HepG2 (cell line): ENCODE results near the gene TXNL4B. TPM values are rescaled to one million over a fixed set of nuclear protein-coding genes. Genes with fewer than 3 reads are reported as not detected.

ENCODE experiments used
- AGO2 ChIP-seq: fragments of 200-400 bp; formaldehyde crosslinking; optimal IDR thresholded peaks from 2 replicates; pipeline ENCODE3; 2017; ENCODE audit warnings: mild to moderate bottlenecking, low read depth, low read length, moderate library complexity
- AKAP8 ChIP-seq: sonication (generic); formaldehyde crosslinking; IDR thresholded peaks from 2 replicates; pipeline ENCODE4 v1.5.1; 2020; ENCODE audit warnings: mild to moderate bottlenecking, missing genetic modification reagents
- ATF2 ChIP-seq: sonication (generic); formaldehyde crosslinking; IDR thresholded peaks from 2 replicates; pipeline ENCODE4 v1.4.0; 2020; ENCODE audit warnings: missing genetic modification reagents
- ATRX ChIP-seq: sonication (generic); formaldehyde crosslinking; IDR thresholded peaks from 2 replicates; pipeline ENCODE4 v1.4.0; 2020; ENCODE audit warnings: missing genetic modification reagents, borderline replicate concordance
- DMTF1 ChIP-seq: sonication (generic); formaldehyde crosslinking; IDR thresholded peaks from 2 replicates; pipeline ENCODE4 v1.4.0; 2020; ENCODE audit warnings: mild to moderate bottlenecking, missing genetic modification reagents
- GPBP1L1 ChIP-seq: sonication (generic); formaldehyde crosslinking; IDR thresholded peaks from 2 replicates; pipeline ENCODE4 v1.5.0; 2020; ENCODE audit warnings: mild to moderate bottlenecking, missing genetic modification reagents
- HDAC2 ChIP-seq: sonication (generic); formaldehyde crosslinking; IDR thresholded peaks from 2 replicates; pipeline ENCODE4 v1.4.0; 2020; ENCODE audit warnings: missing genetic modification reagents
- HMGA1 ChIP-seq: sonication (generic); formaldehyde crosslinking; conservative IDR thresholded peaks from 2 replicates; pipeline ENCODE4 v1.4.0; 2020; ENCODE audit warnings: missing genetic modification reagents
- IRF2 ChIP-seq: IDR thresholded peaks from 2 replicates; pipeline ENCODE4 v1.6.1; 2018; ENCODE audit warnings: missing genetic modification reagents, missing compliant biosample characterization
- JDP2 ChIP-seq: sonication (generic); formaldehyde crosslinking; IDR thresholded peaks from 2 replicates; pipeline ENCODE4 v1.8.1; 2022; ENCODE audit warnings: missing genetic modification reagents, borderline replicate concordance
- KAT7 ChIP-seq: IDR thresholded peaks from 2 replicates; pipeline ENCODE4 v1.6.1; 2018; ENCODE audit warnings: borderline replicate concordance, missing compliant biosample characterization
- KLF15 ChIP-seq: sonication (generic); formaldehyde crosslinking; IDR thresholded peaks from 2 replicates; pipeline ENCODE4 v1.8.1; 2023; ENCODE audit warnings: borderline replicate concordance, mild to moderate bottlenecking, inconsistent platforms, missing genetic modification reagents, mixed read lengths
- MAFF ChIP-seq: IDR thresholded peaks from 2 replicates; pipeline ENCODE4 v1.6.1; 2011; ENCODE audit warnings: low read depth, low read length, improper control_type of control experiment
- NKX3-1 ChIP-seq: sonication (generic); formaldehyde crosslinking; IDR thresholded peaks from 2 replicates; pipeline ENCODE4 v1.5.0; 2020; ENCODE audit warnings: missing genetic modification reagents
- PHF21A ChIP-seq: sonication (generic); formaldehyde crosslinking; IDR thresholded peaks from 2 replicates; pipeline ENCODE4 v1.5.0; 2020; ENCODE audit warnings: mild to moderate bottlenecking, missing genetic modification reagents
- RARG ChIP-seq: sonication (generic); formaldehyde crosslinking; IDR thresholded peaks from 2 replicates; pipeline ENCODE4 v1.4.0; 2020; ENCODE audit warnings: low read depth, mild to moderate bottlenecking, missing genetic modification reagents
- TBX2 ChIP-seq: sonication (generic); formaldehyde crosslinking; IDR thresholded peaks from 2 replicates; pipeline ENCODE4 v1.5.0; 2020; ENCODE audit warnings: missing genetic modification reagents, mild to moderate bottlenecking, borderline replicate concordance
- TCF7 ChIP-seq: sonication (generic); IDR thresholded peaks from 2 replicates; pipeline ENCODE4 v1.6.1; 2016; ENCODE audit warnings: antibody characterized with exemption, low read depth
- TEAD3 ChIP-seq: optimal IDR thresholded peaks from 2 replicates; pipeline ENCODE3; 2016; ENCODE audit warnings: borderline replicate concordance
- UBTF ChIP-seq: sonication (generic); formaldehyde crosslinking; IDR thresholded peaks from 2 replicates; pipeline ENCODE4 v1.4.0; 2020; ENCODE audit warnings: mild to moderate bottlenecking, missing genetic modification reagents
- ZNF530 ChIP-seq: sonication (generic); formaldehyde crosslinking; IDR thresholded peaks from 2 replicates; pipeline ENCODE4 v1.5.0; 2020; ENCODE audit warnings: low read depth, mild to moderate bottlenecking, missing genetic modification reagents
- ZNF572 ChIP-seq: sonication (generic); formaldehyde crosslinking; IDR thresholded peaks from 2 replicates; pipeline ENCODE4 v1.5.1; 2020; ENCODE audit warnings: mild to moderate bottlenecking, missing genetic modification reagents
- ZNF75D ChIP-seq: sonication (generic); formaldehyde crosslinking; IDR thresholded peaks from 2 replicates; pipeline ENCODE4 v1.8.1; 2023; ENCODE audit warnings: missing genetic modification reagents, mild to moderate bottlenecking, borderline replicate concordance
- ZSCAN21 ChIP-seq: sonication (generic); formaldehyde crosslinking; IDR thresholded peaks from 2 replicates; pipeline ENCODE4 v1.8.0; 2022; ENCODE audit warnings: mild to moderate bottlenecking, missing genetic modification reagents, moderate library complexity, borderline replicate concordance
- ZSCAN9 ChIP-seq: IDR thresholded peaks from 2 replicates; pipeline ENCODE4 v1.6.1; 2016; ENCODE audit warnings: borderline replicate concordance
- polyA plus RNA-seq, 8 experiments: library from polyadenylated mRNA; depleted of rRNA in 3 of 8; stranded (reverse) in 7 of 8; unstranded in 1 of 8; fragments of >200 nt; fragmentation: Illumina TruSeq in 4 of 8; extraction: Trizol in 4 of 8; gene quantifications; 2 replicates each; pipeline versions ENCODE4 v1.2.1 to v1.2.3, GENCODE V29; 2011 to 2016; ENCODE audit warnings: low read depth in 4 of 8, missing spikeins in 1 of 8, mixed read lengths in 1 of 8; ENCODE audit not compliant: insufficient read depth in 1 of 8
- total RNA-seq, 5 experiments: library from RNA; depleted of rRNA; stranded (reverse); fragments of >200 nt; fragmentation: Illumina TruSeq; extraction: Trizol; gene quantifications; 2 replicates each; pipeline ENCODE4 v1.2.3, GENCODE V29; 2016; ENCODE audit warnings: low read depth in 1 of 5

The TXNL4B gene
- total and polyA plus RNA-seq, 2 of the 13 experiments (the other 11 are each of a cell fraction or from before 2014, with no cell fraction given) = 17.4 to 18.3 TPM

GRCh38 chr16:72092832-72093447, 480 bp downstream of the TXNL4B start (continued):
- TF ChIP-seq TCF7 = no peak
- TF ChIP-seq RARG (CRISPR knock-in tag) = peak; percentile 94; the same call in 1 of the 2 replicates
- no peak for TF ChIP-seq ZNF530 (CRISPR knock-in tag)
- no peak for TF ChIP-seq PHF21A (CRISPR knock-in tag)
- no peak for TF ChIP-seq AGO2
- no peak for TF ChIP-seq AKAP8 (CRISPR knock-in tag)
- TF ChIP-seq TBX2 (CRISPR knock-in tag) = no peak
- no peak for TF ChIP-seq ZNF75D
- TF ChIP-seq KAT7 (CRISPR knock-in tag) = no peak; the same call in 1 of the 2 replicates
- no peak for TF ChIP-seq ZSCAN9
- no peak for TF ChIP-seq IRF2 (CRISPR knock-in tag)
- TF ChIP-seq GPBP1L1 = no peak
- no peak for TF ChIP-seq DMTF1
- no peak for TF ChIP-seq MAFF
- TF ChIP-seq KLF15 (CRISPR knock-in tag) = no peak
- no peak for TF ChIP-seq ATRX (CRISPR knock-in tag)
- TF ChIP-seq NKX3-1 (CRISPR knock-in tag) = no peak; the same call in 1 of the 2 replicates
- no peak for TF ChIP-seq JDP2
- peak; percentile 29; the same call in 1 of the 2 replicates for TF ChIP-seq HDAC2 (CRISPR knock-in tag)
- no peak for TF ChIP-seq ZNF572 (CRISPR knock-in tag)
- TF ChIP-seq HMGA1 (CRISPR knock-in tag) = no peak
- TF ChIP-seq UBTF (CRISPR knock-in tag) = no peak
- peak; percentile 7; the same call in 1 of the 2 replicates for TF ChIP-seq ATF2
- peak; percentile 67 for TF ChIP-seq TEAD3 (CRISPR knock-in tag)
- TF ChIP-seq ZSCAN21 (CRISPR knock-in tag) = no peak
